ENCODE measurements around the gene TBX19. TPM values are rescaled to one million over a fixed set of nuclear protein-coding genes. Genes with fewer than 3 reads are reported as not detected.

TBX19 gene
- total RNA-seq, 3 donors from 2014 or later: 1.6 to 7.8 (median 4.9) TPM

- H3K4me1 ChIP-seq: no peaks in the 10 kb centered on the region
- H3K27me3 ChIP-seq: no peaks in the 10 kb centered on the region
- H3K9me3 ChIP-seq: peaks cover 10 to 12% of the 10 kb centered on the region in 2 donors
- H3K27ac ChIP-seq: no peak overlapping the region
- intact Hi-C loops (cut with DNase I; ENCODE audit: low total_unique reads): no loop called here
- DNase-seq (ENCODE audit: low spot score in 2 of 2): no peak
- TF ChIP-seq CTCF (IDR thresholded peaks at IDR 0.05) (no peak), POLR2AphosphoS5 (IDR thresholded peaks at IDR 0.05) (no peak)
- H3K36me3 ChIP-seq: no peaks in the 10 kb centered on the region
- H3K4me3 ChIP-seq: no peak overlapping the region
These were observed 28.4 kb upstream of the TBX19 start for GRCh38 chr1:168252204-168252733.

DNA sequence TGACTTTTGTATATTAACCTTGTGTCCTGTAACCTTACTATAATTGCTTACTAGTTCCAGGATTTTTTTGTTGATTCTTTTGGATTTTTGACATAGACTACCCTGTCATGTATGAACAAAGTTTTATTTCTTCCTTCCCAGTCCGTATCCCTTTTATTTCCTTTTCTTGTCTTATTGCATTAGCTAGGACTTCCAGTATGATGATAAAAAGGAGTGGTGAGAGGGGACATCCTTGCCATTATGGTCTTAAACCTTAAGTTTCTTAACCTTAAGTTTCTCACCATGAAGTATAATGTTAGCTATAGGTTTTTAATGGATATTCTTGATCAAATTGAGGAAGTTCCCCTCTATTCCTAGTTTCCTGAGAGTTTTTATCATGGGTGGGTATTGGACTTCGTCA lies 24.5 kb upstream of the TBX19 start:
- Histone ChIP-seq H3K27me3 (no peaks in the 10 kb centered on the region), H3K4me1 (no peaks in the 10 kb centered on the region), H3K4me3 (no peak overlapping the region), H3K27ac (no peak overlapping the region), H3K9me3 (peaks cover 10 to 12% of the 10 kb centered on the region in 2 donors), H3K36me3 (no peaks in the 10 kb centered on the region)
- no peak for DNase-seq (ENCODE audit: low spot score in 2 of 2)
- intact Hi-C loops (cut with DNase I; ENCODE audit: low total_unique reads): no loop called here
- TF ChIP-seq POLR2AphosphoS5 (IDR thresholded peaks at IDR 0.05) (no peak), CTCF (IDR thresholded peaks at IDR 0.05) (no peak), POLR2A (IDR thresholded peaks at IDR 0.05) (no peak)

DNA sequence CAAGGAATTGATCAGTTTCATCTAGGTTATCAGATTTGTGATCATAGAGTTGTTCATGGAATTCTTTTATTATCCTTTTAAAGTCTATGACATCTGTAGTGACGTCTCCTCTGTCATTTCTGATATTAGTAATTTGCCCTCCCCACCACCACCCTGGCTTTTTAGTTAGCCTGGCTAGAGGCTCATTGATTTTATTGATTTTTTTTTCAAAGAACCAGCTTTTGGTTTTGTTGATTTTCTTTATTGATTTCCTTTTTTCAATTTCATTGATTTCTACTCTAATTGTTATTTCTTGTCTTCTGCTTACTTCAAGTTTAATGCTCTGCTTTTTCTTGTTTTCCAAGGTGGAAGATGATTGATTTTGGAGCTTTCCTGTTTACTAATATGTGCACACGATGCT lies 23.3 kb upstream of the TBX19 start:
- Histone ChIP-seq H3K4me3 (no peak overlapping the region), H3K27ac (no peak overlapping the region), H3K36me3 (no peaks in the 10 kb centered on the region), H3K27me3 (no peaks in the 10 kb centered on the region), H3K4me1 (peaks cover 0 to 6% of the 10 kb centered on the region in 2 donors), H3K9me3 (peaks cover 10 to 12% of the 10 kb centered on the region in 2 donors)
- no peak for DNase-seq (ENCODE audit: low spot score in 2 of 2)
- TF ChIP-seq POLR2A (IDR thresholded peaks at IDR 0.05) (no peak), CTCF (IDR thresholded peaks at IDR 0.05) (no peak)
- intact Hi-C loops (cut with DNase I; ENCODE audit: low total_unique reads): no loop called here

GRCh38 chr1:168259567-168259966 lies 21.1 kb upstream of the TBX19 start:
- H3K27ac ChIP-seq: no peak overlapping the region
- intact Hi-C loops (cut with DNase I; ENCODE audit: low total_unique reads): no loop called here
- no peak for DNase-seq (ENCODE audit: low spot score in 2 of 2)
- H3K4me1 ChIP-seq: peaks cover 0 to 6% of the 10 kb centered on the region in 2 donors
- H3K36me3 ChIP-seq: no peaks in the 10 kb centered on the region
- TF ChIP-seq POLR2AphosphoS5 (IDR thresholded peaks at IDR 0.05): no peak
- no peak for TF ChIP-seq CTCF (IDR thresholded peaks at IDR 0.05)
- no peak for TF ChIP-seq POLR2A (IDR thresholded peaks at IDR 0.05)
- peaks cover 10 to 12% of the 10 kb centered on the region in 2 donors for H3K9me3 ChIP-seq
- H3K27me3 ChIP-seq: no peaks in the 10 kb centered on the region
- no peak overlapping the region for H3K4me3 ChIP-seq

DNA sequence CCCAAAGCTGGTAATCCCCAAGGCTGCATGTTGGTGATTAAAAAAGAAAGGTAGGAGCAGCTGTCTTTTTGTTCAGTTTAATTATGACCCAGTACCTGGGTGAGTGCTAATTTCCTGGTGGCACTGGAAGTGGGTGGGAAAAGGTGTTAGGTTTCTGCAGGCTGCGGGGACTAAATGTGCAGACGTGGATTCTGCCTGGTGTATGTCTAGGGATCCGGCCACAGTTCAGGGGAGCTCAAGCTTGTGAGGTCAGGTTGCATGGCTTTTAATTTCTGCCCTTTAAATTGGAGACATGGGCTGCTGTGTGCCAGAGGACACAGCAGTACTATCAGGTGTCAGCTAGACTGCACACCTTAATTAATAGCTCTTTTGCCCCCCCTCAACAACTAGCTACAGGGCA lies 20.3 kb upstream of the TBX19 start:
- intact Hi-C loops (cut with DNase I; ENCODE audit: low total_unique reads): no loop called here
- no peak for TF ChIP-seq POLR2AphosphoS5 (IDR thresholded peaks at IDR 0.05)
- DNase-seq (ENCODE audit: low spot score in 2 of 2): no peak

GRCh38 chr1:168261390-168261789 lies 19.3 kb upstream of the TBX19 start:
- peaks cover 0 to 6% of the 10 kb centered on the region in 2 donors for H3K4me1 ChIP-seq
- H3K36me3 ChIP-seq: no peaks in the 10 kb centered on the region
- TF ChIP-seq CTCF (IDR thresholded peaks at IDR 0.05) (no peak), POLR2A (IDR thresholded peaks at IDR 0.05) (no peak), POLR2AphosphoS5 (IDR thresholded peaks at IDR 0.05) (no peak)
- intact Hi-C loops (cut with DNase I; ENCODE audit: low total_unique reads): no loop called here
- DNase-seq (ENCODE audit: low spot score in 2 of 2): no peak
- peak overlapping the region in 1 of 2 donors; percentile 16 for H3K27ac ChIP-seq
- H3K4me3 ChIP-seq: no peak overlapping the region
- no peaks in the 10 kb centered on the region for H3K27me3 ChIP-seq
- H3K9me3 ChIP-seq: peaks cover 2 to 3% of the 10 kb centered on the region in 2 donors

More for the DNA sequence above, 20.3 kb upstream of the TBX19 start:
- Histone ChIP-seq H3K4me3 (no peak overlapping the region), H3K9me3 (peaks cover 10 to 11% of the 10 kb centered on the region in 2 donors), H3K36me3 (no peaks in the 10 kb centered on the region), H3K27ac (no peak overlapping the region), H3K27me3 (no peaks in the 10 kb centered on the region), H3K4me1 (peaks cover 0 to 6% of the 10 kb centered on the region in 2 donors)
